MCF 10A (cell line): ENCODE results near the gene TMEM33. TPM values are rescaled to one million over a fixed set of nuclear protein-coding genes. Genes with fewer than 3 reads are reported as not detected.
A peak's percentile ranks its signal among the peaks of the same experiment; 100 is the strongest.

ENCODE experiments used
- BruUV-seq: library from RNA; stranded (reverse); fragments of 400-500 nt; replicated peaks from 2 replicates; lab custom pipeline; 2021; lab: Mats Ljungman, UMichigan
- CTCF ChIA-PET: fragments of 300-600 bp; sonication (Branson Sonifier 250); formaldehyde crosslinking; extraction: SDS; loops from one replicate; lab custom pipeline; 2021; ENCODE audit warnings: antibody characterized with exemption, inconsistent platforms; lab: Yijun Ruan, JAX
- POLR2A ChIA-PET: fragments of 300-600, 350-650 bp; sonication (Branson Sonifier 250); formaldehyde crosslinking; extraction: SDS; loops from one replicate; lab custom pipeline; 2020; ENCODE audit warnings: antibody characterized with exemption, inconsistent platforms; lab: Yijun Ruan, JAX
- DNase-seq: peaks from one replicate; pipeline ENCODE4 v3.0.0-alpha.2; 2018; ENCODE audit not compliant: unreplicated experiment
- H3K27ac Mint-ChIP-seq: one replicate; pipeline ENCODE4 v1.8.0; 2022; ENCODE audit warnings: mild to moderate bottlenecking, low read depth, mixed read lengths; ENCODE audit not compliant: unreplicated experiment
- H3K27me3 Mint-ChIP-seq: one replicate; pipeline ENCODE4 v1.8.0; 2022; ENCODE audit warnings: mixed read lengths; ENCODE audit not compliant: insufficient read depth, unreplicated experiment
- H3K36me3 Mint-ChIP-seq: one replicate; pipeline ENCODE4 v1.8.0; 2022; ENCODE audit warnings: mild to moderate bottlenecking, moderate library complexity, mixed read lengths; ENCODE audit not compliant: insufficient read depth, unreplicated experiment
- H3K4me1 Mint-ChIP-seq: one replicate; pipeline ENCODE4 v1.8.0; 2022; ENCODE audit warnings: mixed read lengths; ENCODE audit not compliant: insufficient read depth, unreplicated experiment
- H3K4me3 Mint-ChIP-seq: one replicate; pipeline ENCODE4 v1.8.0; 2022; ENCODE audit warnings: mild to moderate bottlenecking, moderate library complexity, mixed read lengths; ENCODE audit not compliant: unreplicated experiment
- H3K9me3 Mint-ChIP-seq: one replicate; pipeline ENCODE4 v1.8.0; 2022; ENCODE audit warnings: mixed read lengths; ENCODE audit not compliant: unreplicated experiment
- CTCF ChIP-seq: fragments of 200-600 bp; IDR thresholded peaks from one replicate; pipeline ENCODE4 v1.8.0; 2022; ENCODE audit warnings: antibody characterized with exemption, mild to moderate bottlenecking; ENCODE audit not compliant: unreplicated experiment
- intact Hi-C: fragments of 100-400 bp; cut with micrococcal nuclease; formaldehyde crosslinking; loops from 2 replicates; pipeline ENCODE4 v1.14.1; 2022
- total RNA-seq: library from RNA; stranded (reverse); gene quantifications from 2 replicates; pipeline ENCODE4 v1.2.3, GENCODE V29; 2022

TMEM33 gene
- total RNA-seq, 1 experiment from 2014 or later = 117 TPM

GRCh38 chr4:41982716-41983115 is 47.5 kb downstream of the TMEM33 start:
- POLR2A ChIA-PET = no interaction called here

DNA sequence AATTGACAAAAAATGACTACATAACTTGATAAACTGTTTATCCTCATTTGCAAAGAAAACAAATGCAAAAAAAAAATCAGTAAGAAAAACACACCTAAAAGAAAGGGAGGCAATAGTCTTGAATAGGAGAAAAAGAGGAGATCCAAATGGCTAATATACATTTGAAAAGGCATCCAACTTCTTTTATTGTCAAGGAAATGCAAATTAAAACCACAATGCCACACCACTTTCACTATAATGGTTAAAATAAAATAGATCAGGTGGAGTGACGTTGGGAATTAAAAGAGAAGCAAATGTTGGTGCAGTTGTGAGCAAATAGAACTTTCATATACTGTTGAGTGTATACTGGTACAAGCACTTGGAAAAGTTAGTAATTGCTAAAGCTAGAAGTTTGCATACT is 49.9 kb downstream of the TMEM33 start:
- TF ChIP-seq CTCF = no peak
- no TSS peak for BruUV-seq
- CTCF ChIA-PET = no interaction called here
- DNase-seq = no peak
- POLR2A ChIA-PET = interaction anchor here (0.6 to 3.1 kb wide), 4 partner anchors 8 to 314 kb away, joined by 3 to 8 read pairs (median 3); partner anchors contain the start of gene TMEM33
- Mint-ChIP-seq H3K36me3 (no peaks in the 10 kb centered on the region), H3K9me3 (no peaks in the 10 kb centered on the region), H3K4me3 (no peak overlapping the region), H3K4me1 (no peaks in the 10 kb centered on the region), H3K27me3 (no peaks in the 10 kb centered on the region), H3K27ac (no peak overlapping the region)
- intact Hi-C loops = no loop called here

More at GRCh38 chr4:41982716-41983115, 47.5 kb downstream of the TMEM33 start:
- Mint-ChIP-seq H3K36me3 (peaks cover 6% of the 10 kb centered on the region), H3K27me3 (no peaks in the 10 kb centered on the region), H3K4me3 (no peak overlapping the region), H3K27ac (no peak overlapping the region), H3K9me3 (no peaks in the 10 kb centered on the region), H3K4me1 (no peaks in the 10 kb centered on the region)
- BruUV-seq = no TSS peak
- DNase-seq = no peak
- CTCF ChIA-PET = no interaction called here
- no peak for TF ChIP-seq CTCF
- intact Hi-C loops = no loop called here

DNA sequence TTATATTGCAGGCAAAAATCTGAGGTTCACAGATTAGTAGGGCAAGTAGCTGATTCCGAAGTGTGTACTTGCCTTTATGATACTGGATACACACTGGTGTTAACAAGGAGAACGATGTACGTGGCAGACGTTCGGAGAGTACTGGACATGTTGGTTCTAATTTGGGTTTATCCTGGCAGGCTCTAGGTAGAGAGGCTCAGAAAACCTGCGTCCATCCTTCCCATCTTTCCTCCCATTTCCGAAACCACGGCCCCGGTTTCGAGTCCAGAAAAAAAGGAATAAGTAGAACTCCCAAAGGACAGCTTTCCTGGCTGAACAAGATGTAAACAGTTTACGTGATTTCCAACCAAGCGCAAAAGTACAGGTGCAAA is 54.8 kb downstream of the TMEM33 start:
- H3K4me3 Mint-ChIP-seq = peak overlapping the region; percentile 97
- ChIA-PET CTCF (interaction anchor here (0.6 to 1.5 kb wide), 7 partner anchors 8 to 1306 kb away, joined by 3 to 4 read pairs (median 3); no protein-coding TSS in a partner anchor), POLR2A (interaction anchor here (0.6 to 3.4 kb wide), 26 partner anchors 11 to 660 kb away, joined by 3 to 98 read pairs (median 5); partner anchors contain the start of gene TMEM33)
- intact Hi-C loops = loop anchor here (5.0 to 10.0 kb wide), 2 partner anchors 53 to 295 kb away; partner anchors contain the start of gene TMEM33
- H3K27ac Mint-ChIP-seq = peak overlapping the region; percentile 93
- no peaks in the 10 kb centered on the region for H3K9me3 Mint-ChIP-seq
- no peak for DNase-seq
- no peak for TF ChIP-seq CTCF
- no TSS peak for BruUV-seq
- H3K36me3 Mint-ChIP-seq = peaks cover 4% of the 10 kb centered on the region
- peaks cover 6% of the 10 kb centered on the region for H3K4me1 Mint-ChIP-seq
- H3K27me3 Mint-ChIP-seq = no peaks in the 10 kb centered on the region

- DNase-seq = peak; percentile 95
- peak within 1 kb of the TSS; percentile 97 for H3K4me3 Mint-ChIP-seq
- BruUV-seq = TSS peak; percentile 57
- ChIA-PET CTCF (interaction anchor here (0.6 to 1.1 kb wide), 6 partner anchors 15 to 349 kb away, joined by 3 to 4 read pairs (median 4); no protein-coding TSS in a partner anchor), POLR2A (interaction anchor here (0.5 to 3.4 kb wide), 29 partner anchors 8 to 659 kb away, joined by 3 to 98 read pairs (median 5); partner anchors contain the start of genes DCAF4L1 and TMEM33)
- peak; percentile 14 for TF ChIP-seq CTCF
- H3K27ac Mint-ChIP-seq = peak within 1 kb of the TSS; percentile 93
- no peaks in the 10 kb centered on the region for H3K9me3 Mint-ChIP-seq
- H3K36me3 Mint-ChIP-seq = peaks cover 5% of the 10 kb centered on the region
- no peaks in the 10 kb centered on the region for H3K27me3 Mint-ChIP-seq
- intact Hi-C loops = loop anchor here (5.0 to 10.0 kb wide), 2 partner anchors 53 to 294 kb away; partner anchors contain the start of gene TMEM33
- peaks cover 6% of the 10 kb centered on the region for H3K4me1 Mint-ChIP-seq
Measured at GRCh38 chr4:41990365-41991111, 55.3 kb downstream of the TMEM33 start, which contains the start of gene SLC30A9. SLC30A9 (plus strand) TSS chr4:41990530; CDS start chr4:41990652, 122 bp downstream.
